Measurements from ENCODE around the gene NTNG1.

NTNG1 gene

DNA sequence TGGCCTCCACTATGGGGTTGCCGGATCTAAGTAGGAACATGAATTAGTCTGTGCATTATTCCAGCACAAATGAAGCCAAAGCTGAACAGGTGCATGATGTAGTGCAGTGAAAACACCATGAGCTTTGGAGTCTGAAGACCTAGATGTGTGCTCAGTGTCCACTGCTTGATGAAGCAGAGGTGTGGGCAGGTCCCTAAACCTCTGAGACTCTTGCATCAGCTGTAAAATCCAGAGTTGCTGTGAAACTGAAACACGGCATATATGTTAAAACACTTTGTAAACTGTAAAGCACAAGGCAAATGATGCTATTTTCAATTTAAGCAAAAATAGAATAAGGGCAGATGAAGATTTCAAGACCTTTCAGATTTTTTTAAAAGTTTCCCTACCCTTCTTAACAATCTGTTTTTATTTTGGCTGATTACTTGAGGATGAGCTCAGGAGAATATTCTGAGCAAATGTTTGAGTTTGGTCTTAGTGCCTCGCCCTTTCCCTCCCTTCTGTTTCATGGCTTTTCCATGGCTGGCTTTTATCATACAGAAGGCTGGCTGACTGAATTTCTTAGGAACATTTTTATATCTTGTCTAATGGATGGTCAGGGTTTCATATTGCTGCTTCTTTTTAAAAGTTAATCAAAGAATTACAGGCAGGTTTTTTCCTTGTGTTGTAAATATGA lies 221.8 kb downstream of the NTNG1 start:
- Histone ChIP-seq H3K9me3 (no peaks in the 10 kb centered on the region), H3K4me1 (peaks cover 30% of the 10 kb centered on the region), H3K36me3 (no peaks in the 10 kb centered on the region), H3K4me3 (ENCODE audit: low read depth, low read length) (no peak overlapping the region), H3K27me3 (no peaks in the 10 kb centered on the region)
- no peak for DNase-seq
- no peak for TF ChIP-seq CTCF (IDR thresholded peaks at IDR 0.05; ENCODE audit: low read depth, low read length)

GRCh38 chr1:107363154-107363553 lies 222.3 kb downstream of the NTNG1 start:
- H3K9me3 ChIP-seq: no peaks in the 10 kb centered on the region
- peaks cover 30% of the 10 kb centered on the region for H3K4me1 ChIP-seq
- H3K36me3 ChIP-seq: no peaks in the 10 kb centered on the region
- TF ChIP-seq CTCF (IDR thresholded peaks at IDR 0.05; ENCODE audit: low read depth, low read length): no peak
- no peaks in the 10 kb centered on the region for H3K27me3 ChIP-seq
- DNase-seq: no peak
- H3K4me3 ChIP-seq (ENCODE audit: low read depth, low read length): no peak overlapping the region

DNA sequence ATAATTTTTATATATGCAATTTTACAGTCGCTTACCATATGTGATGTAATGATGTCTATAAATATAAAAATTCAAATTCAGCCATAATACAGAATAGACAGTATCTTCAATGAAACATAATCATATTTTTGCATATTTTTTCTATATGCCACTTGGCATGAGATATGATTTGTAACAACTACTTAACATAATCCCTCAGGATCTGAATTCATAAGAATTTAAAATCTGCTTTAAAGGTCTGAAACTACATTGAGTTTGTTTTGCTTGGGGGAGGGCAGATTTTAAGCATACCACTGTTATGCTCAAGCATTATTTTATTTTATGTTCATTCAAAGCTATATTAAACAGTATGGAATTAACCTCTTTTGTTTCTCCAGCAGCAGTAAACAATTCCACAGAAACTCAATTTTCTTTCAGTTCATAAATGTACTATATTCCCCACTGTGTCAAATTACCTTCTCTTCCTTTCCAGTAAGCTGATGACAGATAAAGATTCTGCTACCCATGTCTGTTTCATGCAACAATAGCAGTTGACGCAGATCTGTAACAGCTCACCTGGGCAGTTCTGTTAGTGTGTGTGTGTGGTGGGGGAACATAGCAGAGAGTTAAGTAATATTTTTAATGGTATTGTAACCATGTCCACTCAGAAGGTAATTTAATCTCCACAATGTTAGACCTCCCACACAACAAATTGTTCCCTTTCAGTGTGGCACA lies 224.8 kb downstream of the NTNG1 start:
- Histone ChIP-seq H3K9me3 (no peaks in the 10 kb centered on the region), H3K4me3 (ENCODE audit: low read depth, low read length) (no peak overlapping the region; the same call in 1 of the 2 replicates), H3K4me1 (peaks cover 22% of the 10 kb centered on the region), H3K36me3 (no peaks in the 10 kb centered on the region), H3K27me3 (no peaks in the 10 kb centered on the region)
- TF ChIP-seq CTCF (IDR thresholded peaks at IDR 0.05; ENCODE audit: low read depth, low read length): no peak
- peak; percentile 31 for DNase-seq

DNA sequence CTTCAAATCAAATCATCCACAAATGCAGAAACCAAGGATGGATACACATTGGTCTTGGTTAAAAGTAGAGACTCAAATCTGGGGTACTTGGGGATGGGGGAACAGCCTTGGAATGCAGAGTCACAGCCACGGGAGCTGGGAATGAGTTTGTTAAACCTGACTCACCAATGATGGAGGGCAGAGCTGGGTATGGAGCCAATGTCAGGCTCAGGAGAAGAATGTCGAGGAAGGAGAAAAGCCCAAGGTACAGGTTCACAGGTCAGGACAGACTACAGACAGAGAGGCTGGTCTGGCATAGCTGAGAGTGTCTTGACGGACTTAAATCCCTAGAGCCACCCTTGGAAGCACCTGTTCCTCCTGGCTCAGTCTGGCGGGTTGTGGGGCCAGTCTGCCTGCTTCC lies 237.6 kb downstream of the NTNG1 start:
- no peak for DNase-seq
- TF ChIP-seq CTCF (IDR thresholded peaks at IDR 0.05; ENCODE audit: low read depth, low read length): no peak
- no peak overlapping the region for H3K4me3 ChIP-seq (ENCODE audit: low read depth, low read length)
- no peaks in the 10 kb centered on the region for H3K4me1 ChIP-seq
- H3K27me3 ChIP-seq: no peaks in the 10 kb centered on the region
- no peaks in the 10 kb centered on the region for H3K36me3 ChIP-seq
- no peaks in the 10 kb centered on the region for H3K9me3 ChIP-seq

DNA sequence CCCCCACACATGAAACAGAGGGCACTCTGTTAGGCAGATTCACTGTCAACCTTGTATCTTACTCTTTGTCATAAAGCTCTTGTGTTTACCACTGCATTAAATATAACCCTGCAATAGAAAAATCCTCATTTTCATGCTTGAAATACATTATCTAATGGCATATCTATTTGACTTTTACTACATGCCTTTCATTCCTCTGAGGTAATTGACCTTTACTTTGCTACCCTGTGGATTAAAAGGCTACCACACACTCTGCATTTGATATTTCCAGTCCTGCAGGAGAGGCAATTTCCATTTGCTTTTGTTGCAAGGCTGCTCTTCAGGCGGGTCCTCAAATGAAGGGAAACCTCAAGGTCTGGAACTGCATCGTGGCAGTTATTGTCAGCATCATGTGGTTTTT lies 238.0 kb downstream of the NTNG1 start:
- no peaks in the 10 kb centered on the region for H3K9me3 ChIP-seq
- no peaks in the 10 kb centered on the region for H3K4me1 ChIP-seq
- no peak overlapping the region for H3K4me3 ChIP-seq (ENCODE audit: low read depth, low read length)
- DNase-seq: no peak
- no peaks in the 10 kb centered on the region for H3K36me3 ChIP-seq
- no peak for TF ChIP-seq CTCF (IDR thresholded peaks at IDR 0.05; ENCODE audit: low read depth, low read length)
- no peaks in the 10 kb centered on the region for H3K27me3 ChIP-seq

GRCh38 chr1:107379826-107380225 lies 239.0 kb downstream of the NTNG1 start:
- no peaks in the 10 kb centered on the region for H3K9me3 ChIP-seq
- DNase-seq: no peak
- H3K4me3 ChIP-seq (ENCODE audit: low read depth, low read length): no peak overlapping the region
- H3K4me1 ChIP-seq: no peaks in the 10 kb centered on the region
- H3K27me3 ChIP-seq: no peaks in the 10 kb centered on the region
- no peak for TF ChIP-seq CTCF (IDR thresholded peaks at IDR 0.05; ENCODE audit: low read depth, low read length)
- no peaks in the 10 kb centered on the region for H3K36me3 ChIP-seq
